CD14-positive monocyte (primary cell): ENCODE results near the gene IFNA4. TPM values are rescaled to one million over a fixed set of nuclear protein-coding genes. Genes with fewer than 3 reads are reported as not detected.
"Not testable (repeated sequence)": the region's sequence is repeated elsewhere in the genome, so short reads cannot be mapped to it uniquely, and the experiment has no call there.

ENCODE experiments used
- DNase-seq, 3 donors: peaks; one replicate each; pipeline ENCODE4 v3.0.0-alpha.2; 2011 to 2022
- H2AFZ ChIP-seq: 2 replicates; pipeline ENCODE4 v1.6.0; 2012; ENCODE audit warnings: mild to moderate bottlenecking, low read depth, low read length, inconsistent platforms; ENCODE audit not compliant: insufficient read depth, poor library complexity, severe bottlenecking
- H3K27ac ChIP-seq, 2 donors: 1 replicate in 1 of 2; 2 replicates in 1 of 2; pipeline ENCODE4 v1.5.1; 2012 to 2013; ENCODE audit warnings: low read length in 2 of 2, control low read depth in 1 of 2, inconsistent platforms in 1 of 2, low read depth in 1 of 2, mild to moderate bottlenecking in 1 of 2
- H3K27me3 ChIP-seq, 2 donors: one replicate each; pipeline versions ENCODE4 v1.6.0 to v1.6.1; 2011 to 2013; ENCODE audit warnings: low read length in 2 of 2; ENCODE audit not compliant: control insufficient read depth in 2 of 2, insufficient read depth in 2 of 2
- H3K36me3 ChIP-seq, 2 donors: replicated peaks in 1 of 2; 1 replicate in 1 of 2; 2 replicates in 1 of 2; pipeline versions ENCODE4 v1.5.1 to v1.6.1; 2012 to 2013; ENCODE audit warnings: low read length in 2 of 2, control low read depth in 1 of 2, inconsistent platforms in 1 of 2, mild to moderate bottlenecking in 1 of 2; ENCODE audit not compliant: insufficient read depth in 2 of 2, control insufficient read depth in 1 of 2
- H3K4me1 ChIP-seq, 2 donors: 1 replicate in 1 of 2; 2 replicates in 1 of 2; pipeline versions ENCODE4 v1.5.1 to v1.6.1; 2012 to 2013; ENCODE audit warnings: low read length in 2 of 2, control low read depth in 1 of 2, inconsistent platforms in 1 of 2, mild to moderate bottlenecking in 1 of 2, moderate library complexity in 1 of 2; ENCODE audit not compliant: insufficient read depth in 2 of 2, control insufficient read depth in 1 of 2
- H3K4me2 ChIP-seq: replicated peaks from 2 replicates; pipeline ENCODE3; 2012; ENCODE audit warnings: low read length, moderate library complexity, mild to moderate bottlenecking; ENCODE audit not compliant: poor library complexity, severe bottlenecking; ENCODE audit errors: extremely low read depth
- H3K4me3 ChIP-seq, 3 experiments: fragments of 200-600 bp in 1 of 3; sonication (generic) in 1 of 3; replicated peaks in 1 of 3; 1 replicate in 2 of 3; 2 replicates in 1 of 3; pipeline ENCODE4 v1.5.1; 2011 to 2013; ENCODE audit warnings: low read length in 3 of 3, mild to moderate bottlenecking in 3 of 3, control low read depth in 2 of 3, low read depth in 2 of 3, inconsistent platforms in 1 of 3, moderate library complexity in 1 of 3
- H3K79me2 ChIP-seq: 2 replicates; pipeline ENCODE4 v1.6.0; 2012; ENCODE audit warnings: mild to moderate bottlenecking, control low read depth, inconsistent platforms, low read length, moderate library complexity; ENCODE audit not compliant: insufficient read depth
- H3K9ac ChIP-seq: 2 replicates; pipeline ENCODE4 v1.6.0; 2017; ENCODE audit warnings: low read length, mild to moderate bottlenecking; ENCODE audit not compliant: insufficient read depth, poor library complexity, severe bottlenecking
- H3K9me3 ChIP-seq, 2 donors: replicated peaks in 1 of 2; 1 replicate in 1 of 2; 2 replicates in 1 of 2; pipeline versions ENCODE4 v1.5.1 to v1.6.1; 2012 to 2013; ENCODE audit warnings: low read length in 2 of 2, control low read depth in 1 of 2; ENCODE audit not compliant: control insufficient read depth in 1 of 2, insufficient read depth in 1 of 2
- H4K20me1 ChIP-seq: 2 replicates; pipeline ENCODE4 v1.6.0; 2012; ENCODE audit warnings: mild to moderate bottlenecking, low read length, control low read depth, moderate library complexity; ENCODE audit not compliant: insufficient read depth
- H3K27ac Mint-ChIP-seq, 7 donors: one replicate each; pipeline ENCODE4 v1.8.0; 2020; ENCODE audit warnings: mild to moderate bottlenecking in 7 of 7, mixed read lengths in 7 of 7, moderate library complexity in 6 of 7, inconsistent platforms in 2 of 7
- H3K27me3 Mint-ChIP-seq, 3 donors: one replicate each; pipeline ENCODE4 v1.8.0; 2021 to 2022; ENCODE audit warnings: low read depth in 3 of 3, mild to moderate bottlenecking in 3 of 3, mixed read lengths in 3 of 3, moderate library complexity in 3 of 3, inconsistent platforms in 1 of 3
- H3K36me3 Mint-ChIP-seq, 2 donors: one replicate each; pipeline ENCODE4 v1.8.0; 2020; ENCODE audit warnings: mixed read lengths in 2 of 2, inconsistent platforms in 1 of 2, mild to moderate bottlenecking in 1 of 2
- H3K4me1 Mint-ChIP-seq: one replicate; pipeline ENCODE4 v1.8.0; 2020; ENCODE audit warnings: mild to moderate bottlenecking, mixed read lengths
- H3K4me3 Mint-ChIP-seq, 2 donors: one replicate each; pipeline ENCODE4 v1.8.0; 2020; ENCODE audit warnings: mild to moderate bottlenecking in 2 of 2, mixed read lengths in 2 of 2, moderate library complexity in 1 of 2
- H3K9me3 Mint-ChIP-seq, 7 donors: one replicate each; pipeline ENCODE4 v1.8.0; 2020 to 2022; ENCODE audit warnings: mixed read lengths in 7 of 7, mild to moderate bottlenecking in 6 of 7, moderate library complexity in 6 of 7, inconsistent platforms in 2 of 7
- CTCF ChIP-seq: fragments of 200-600 bp; IDR thresholded peaks from one replicate; pipeline ENCODE4 v1.8.0; 2022; ENCODE audit warnings: antibody characterized with exemption, mild to moderate bottlenecking
- WGBS: methylation state at CpG from one replicate; pipeline ENCODE4 v1.1.5; 2013; ENCODE audit warnings: missing lambda C conversion rate; ENCODE audit not compliant: insufficient coverage; 5-methylcytosine and 5-hydroxymethylcytosine counted together
- intact Hi-C, 2 donors: fragments of 100-400 bp; cut with micrococcal nuclease; formaldehyde crosslinking; loops; one replicate each; pipeline versions ENCODE4 v1.15.0 to v1.15.1; 2023
- polyA plus RNA-seq, 3 donors: library from polyadenylated mRNA; depleted of rRNA in 1 of 3; unstranded in 2 of 3; stranded (reverse) in 1 of 3; fragments of 300-500 nt in 2 of 3; fragments of >200 nt in 1 of 3; fragmentation: Illumina TruSeq in 2 of 3; gene quantifications; 1 replicate in 2 of 3; 2 replicates in 1 of 3; pipeline ENCODE4 v1.2.3, GENCODE V29; 2012 to 2021

IFNA4 gene
- polyA plus RNA-seq, 3 donors: not detected

- H3K27me3 Mint-ChIP-seq: peaks cover 0 to 2% (median 1%) of the 10 kb centered on the region in 3 donors
- no peak overlapping the region for H3K4me3 Mint-ChIP-seq
Measured at GRCh38 chr9:21210311-21210710, 22.9 kb upstream of the IFNA4 start.

GRCh38 chr9:21207043-21207442 is 19.7 kb upstream of the IFNA4 start, which contains the start of gene IFNA10:
Gene IFNA10 (minus strand): TSS chr9:21207143. CDS start chr9:21207097, 46 bp downstream.
- WGBS: no CpG with 5 or more reads among the region's 3 CpGs
- H3K9me3 Mint-ChIP-seq, H3K79me2 ChIP-seq: not testable (repeated sequence)

More at GRCh38 chr9:21210311-21210710, 22.9 kb upstream of the IFNA4 start:
- Mint-ChIP-seq H3K9me3 (no peaks in the 10 kb centered on the region), H3K36me3 (no peaks in the 10 kb centered on the region), H3K27ac (no peak overlapping the region), H3K4me1 (peaks cover 21% of the 10 kb centered on the region)
- H3K4me2 ChIP-seq: no peak overlapping the region
- no peak overlapping the region for H3K9ac ChIP-seq
- H3K79me2 ChIP-seq: no peaks in the 10 kb centered on the region
- H3K36me3 ChIP-seq: no peaks in the 10 kb centered on the region
- H3K27ac ChIP-seq: no peak overlapping the region
- no peak for DNase-seq
- H3K4me3 ChIP-seq: no peak overlapping the region
- no peak overlapping the region for H2AFZ ChIP-seq
- intact Hi-C loops: no loop called here
- no peaks in the 10 kb centered on the region for H3K9me3 ChIP-seq
- TF ChIP-seq CTCF: no peak
- H4K20me1 ChIP-seq: no peaks in the 10 kb centered on the region
- no peaks in the 10 kb centered on the region for H3K27me3 ChIP-seq
- H3K4me1 ChIP-seq: no peaks in the 10 kb centered on the region
- WGBS: 98% methylated on average over 7 of the region's 7 CpGs

More at GRCh38 chr9:21207043-21207442, 19.7 kb upstream of the IFNA4 start, which contains the start of gene IFNA10:
- H3K4me1 ChIP-seq, intact Hi-C loops, H3K4me3 ChIP-seq, H3K27ac ChIP-seq, H2AFZ ChIP-seq, DNase-seq, H3K4me3 Mint-ChIP-seq, H3K27me3 ChIP-seq, H3K4me1 Mint-ChIP-seq, H3K9ac ChIP-seq, H4K20me1 ChIP-seq, H3K36me3 ChIP-seq, H3K9me3 ChIP-seq, H3K27me3 Mint-ChIP-seq, H3K27ac Mint-ChIP-seq, H3K36me3 Mint-ChIP-seq, H3K4me2 ChIP-seq: not testable (repeated sequence)
